ENCODE data around the gene SCAMP4.

The SCAMP4 gene

GRCh38 chr19:1942934-1943555 is 37.8 kb downstream of the SCAMP4 start:
- no peak for DNase-seq

- DNase-seq: no peak
These were observed 38.5 kb downstream of the SCAMP4 start for GRCh38 chr19:1943661-1944087.

GRCh38 chr19:1944088-1944915 is 39.1 kb downstream of the SCAMP4 start:
- no peak for DNase-seq

GRCh38 chr19:1944916-1945561 is 39.8 kb downstream of the SCAMP4 start:
- DNase-seq: no peak

GRCh38 chr19:1945899-1946298 is 40.7 kb downstream of the SCAMP4 start:
- DNase-seq: no peak

GRCh38 chr19:1947651-1948209 is 42.5 kb downstream of the SCAMP4 start:
- no peak for DNase-seq

- DNase-seq: no peak
These were observed 44.3 kb downstream of the SCAMP4 start for GRCh38 chr19:1949304-1950101.

GRCh38 chr19:1950640-1951039 is 45.4 kb downstream of the SCAMP4 start:
- DNase-seq: no peak

- no peak for DNase-seq
These were observed 47.4 kb downstream of the SCAMP4 start for GRCh38 chr19:1952635-1953034.

- no peak for DNase-seq
These were observed 47.8 kb downstream of the SCAMP4 start for GRCh38 chr19:1953037-1953436.

- DNase-seq: no peak
These were observed 48.4 kb downstream of the SCAMP4 start for GRCh38 chr19:1953441-1954094.

- no peak for DNase-seq
These were observed 49.3 kb downstream of the SCAMP4 start for GRCh38 chr19:1954532-1954933.

GRCh38 chr19:1955171-1956121 is 50.2 kb downstream of the SCAMP4 start:
- DNase-seq: no peak

GRCh38 chr19:1956122-1956494 is 50.9 kb downstream of the SCAMP4 start:
- no peak for DNase-seq

GRCh38 chr19:1956868-1957492 is 51.8 kb downstream of the SCAMP4 start:
- no peak for DNase-seq

GRCh38 chr19:1957562-1958248 is 52.5 kb downstream of the SCAMP4 start:
- DNase-seq: no peak

- no peak for DNase-seq
These were observed 54.9 kb downstream of the SCAMP4 start for GRCh38 chr19:1959928-1960589.

- no peak for DNase-seq
These were observed 56.0 kb downstream of the SCAMP4 start for GRCh38 chr19:1961000-1961883.
